ENCODE data around the gene TSHZ2. TPM values are rescaled to one million over a fixed set of nuclear protein-coding genes. Genes with fewer than 3 reads are reported as not detected.

The TSHZ2 gene
- total RNA-seq, 1 donor from 2014 or later = 0.27 TPM

- no peak for DNase-seq (ENCODE audit: low read depth)
Observed at GRCh38 chr20:53227523-53227922, 255.4 kb downstream of the TSHZ2 start.

GRCh38 chr20:53231061-53231460 is 258.9 kb downstream of the TSHZ2 start:
- DNase-seq (ENCODE audit: low read depth) = no peak

- no peak for DNase-seq (ENCODE audit: low read depth)
Observed at GRCh38 chr20:53237461-53237860, 265.3 kb downstream of the TSHZ2 start.

- no peak for DNase-seq (ENCODE audit: low read depth)
Observed at GRCh38 chr20:53238121-53238660, 266.0 kb downstream of the TSHZ2 start.

GRCh38 chr20:53243152-53243551 is 271.0 kb downstream of the TSHZ2 start:
- no peak for DNase-seq (ENCODE audit: low read depth)

- no peak for DNase-seq (ENCODE audit: low read depth)
Observed at GRCh38 chr20:53244711-53245110, 272.6 kb downstream of the TSHZ2 start.

- DNase-seq (ENCODE audit: low read depth) = no peak
Observed at GRCh38 chr20:53245574-53245973, 273.4 kb downstream of the TSHZ2 start.

- no peak for DNase-seq (ENCODE audit: low read depth)
Observed at GRCh38 chr20:53247468-53248103, 275.4 kb downstream of the TSHZ2 start.

- no peak for DNase-seq (ENCODE audit: low read depth)
Observed at GRCh38 chr20:53250456-53250855, 278.3 kb downstream of the TSHZ2 start.

- no peak for DNase-seq (ENCODE audit: low read depth)
Observed at GRCh38 chr20:53252002-53252401, 279.8 kb downstream of the TSHZ2 start.

- DNase-seq (ENCODE audit: low read depth) = no peak
Observed at GRCh38 chr20:53253668-53254067, 281.5 kb downstream of the TSHZ2 start.

GRCh38 chr20:53255102-53255710 is 283.0 kb downstream of the TSHZ2 start:
- no peak for DNase-seq (ENCODE audit: low read depth)

GRCh38 chr20:53258741-53259140 is 286.6 kb downstream of the TSHZ2 start:
- DNase-seq (ENCODE audit: low read depth) = no peak

GRCh38 chr20:53260168-53260567 is 288.0 kb downstream of the TSHZ2 start:
- DNase-seq (ENCODE audit: low read depth) = no peak

- DNase-seq (ENCODE audit: low read depth) = no peak
Observed at GRCh38 chr20:53260591-53260990, 288.4 kb downstream of the TSHZ2 start.

GRCh38 chr20:53262365-53262764 is 290.2 kb downstream of the TSHZ2 start:
- DNase-seq (ENCODE audit: low read depth) = no peak

GRCh38 chr20:53263554-53264438 is 291.6 kb downstream of the TSHZ2 start:
- no peak for DNase-seq (ENCODE audit: low read depth)

- no peak for DNase-seq (ENCODE audit: low read depth)
Observed at GRCh38 chr20:53264604-53265003, 292.4 kb downstream of the TSHZ2 start.

GRCh38 chr20:53265304-53265875 is 293.2 kb downstream of the TSHZ2 start:
- no peak for DNase-seq (ENCODE audit: low read depth)

- DNase-seq (ENCODE audit: low read depth) = no peak
Observed at GRCh38 chr20:53269380-53269779, 297.2 kb downstream of the TSHZ2 start.

- no peak for DNase-seq (ENCODE audit: low read depth)
Observed at GRCh38 chr20:53270792-53271375, 298.7 kb downstream of the TSHZ2 start.
